ENCODE data around the gene ABT1.

Gene ABT1

DNA sequence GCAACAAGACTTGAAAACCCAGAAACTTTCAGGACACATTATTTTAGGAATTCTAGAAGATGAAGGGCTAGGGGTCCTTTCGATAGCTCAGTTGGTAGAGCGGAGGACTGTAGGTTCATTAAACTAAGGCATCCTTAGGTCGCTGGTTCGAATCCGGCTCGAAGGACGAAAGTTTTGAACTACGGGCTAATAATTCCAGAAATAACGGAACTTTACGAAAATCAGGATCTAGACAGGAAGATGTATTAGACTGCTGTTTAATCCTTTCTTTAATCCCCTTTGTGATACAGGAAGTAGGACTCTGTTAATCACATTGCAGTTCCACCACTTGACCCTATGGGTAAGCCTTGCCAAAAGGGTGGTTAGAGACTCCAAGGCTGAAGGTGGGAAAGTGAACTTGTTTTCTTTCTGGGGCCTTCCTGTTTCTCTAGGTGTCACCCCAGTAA, 21.2 kb upstream of the ABT1 start:
- DNase-seq: no peak

DNA sequence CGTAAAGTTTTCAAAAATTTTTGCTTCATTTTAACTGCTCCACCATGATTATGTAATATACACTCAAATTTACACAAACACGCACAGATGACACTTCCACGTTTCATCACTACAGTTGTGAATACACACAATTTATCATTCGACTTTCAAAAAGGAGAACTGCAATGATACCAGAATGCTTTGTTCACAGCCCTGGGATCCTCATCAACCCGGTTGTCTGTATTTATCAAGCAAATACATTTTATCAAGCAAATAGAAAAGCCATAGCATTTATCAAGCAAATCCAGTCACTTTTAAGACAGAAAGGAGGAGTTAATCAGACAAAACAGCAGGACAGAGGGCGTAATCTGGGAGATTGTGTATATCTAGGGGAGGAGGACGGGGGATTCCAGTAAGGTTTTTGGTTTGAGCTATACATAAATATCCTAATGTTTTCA, 20.3 kb upstream of the ABT1 start:
- DNase-seq: no peak

GRCh38 chr6:26576929-26577719, 19.6 kb upstream of the ABT1 start:
- peak; percentile 75 to 78 for DNase-seq

GRCh38 chr6:26577720-26578072, 19.1 kb upstream of the ABT1 start:
- no peak for DNase-seq

DNA sequence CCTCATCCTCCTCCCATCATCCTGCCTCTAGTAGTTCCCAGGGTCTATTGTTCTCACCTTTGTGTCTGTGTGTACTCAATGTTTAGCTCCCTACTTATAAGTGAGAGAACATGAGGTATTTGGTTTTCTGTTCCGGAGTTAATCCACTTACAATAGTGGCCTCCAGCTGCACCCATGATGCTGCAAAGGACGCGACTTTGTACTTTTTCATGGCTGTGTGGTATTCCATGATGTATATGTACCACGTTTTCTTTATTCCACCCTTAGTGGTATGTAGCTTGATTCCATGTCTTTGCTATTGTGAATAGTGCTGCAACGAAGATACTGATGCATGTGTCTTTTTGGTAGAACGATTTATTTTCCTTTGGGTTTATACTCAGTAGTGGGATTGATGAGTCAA, 18.5 kb upstream of the ABT1 start:
- DNase-seq: no peak

- no peak for DNase-seq
Observed at GRCh38 chr6:26578741-26579140, 18.0 kb upstream of the ABT1 start.

GRCh38 chr6:26581164-26581915, 15.4 kb upstream of the ABT1 start:
- no peak for DNase-seq

DNA sequence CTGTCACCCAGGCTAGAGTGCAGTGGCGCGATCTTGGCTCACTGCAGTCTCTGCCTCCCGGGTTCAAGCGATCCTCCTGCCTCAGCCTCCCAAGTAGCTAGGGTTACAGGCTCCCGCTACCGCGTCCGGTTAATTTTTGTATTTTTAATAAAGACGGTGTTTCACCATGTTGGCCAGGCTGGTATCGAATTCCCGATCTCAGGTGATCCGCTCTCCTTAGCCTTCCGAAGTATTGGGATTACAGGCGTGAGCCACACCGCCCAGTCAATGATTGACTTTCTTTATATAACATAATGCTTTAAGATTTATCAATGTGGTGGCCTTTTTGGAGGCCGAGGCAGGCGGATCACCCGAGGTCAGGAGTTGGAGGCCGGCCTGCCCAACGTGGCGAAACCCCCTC, 7.8 kb upstream of the ABT1 start:
- DNase-seq: no peak

GRCh38 chr6:26592649-26593048, 4.1 kb upstream of the ABT1 start:
- DNase-seq: no peak

DNA sequence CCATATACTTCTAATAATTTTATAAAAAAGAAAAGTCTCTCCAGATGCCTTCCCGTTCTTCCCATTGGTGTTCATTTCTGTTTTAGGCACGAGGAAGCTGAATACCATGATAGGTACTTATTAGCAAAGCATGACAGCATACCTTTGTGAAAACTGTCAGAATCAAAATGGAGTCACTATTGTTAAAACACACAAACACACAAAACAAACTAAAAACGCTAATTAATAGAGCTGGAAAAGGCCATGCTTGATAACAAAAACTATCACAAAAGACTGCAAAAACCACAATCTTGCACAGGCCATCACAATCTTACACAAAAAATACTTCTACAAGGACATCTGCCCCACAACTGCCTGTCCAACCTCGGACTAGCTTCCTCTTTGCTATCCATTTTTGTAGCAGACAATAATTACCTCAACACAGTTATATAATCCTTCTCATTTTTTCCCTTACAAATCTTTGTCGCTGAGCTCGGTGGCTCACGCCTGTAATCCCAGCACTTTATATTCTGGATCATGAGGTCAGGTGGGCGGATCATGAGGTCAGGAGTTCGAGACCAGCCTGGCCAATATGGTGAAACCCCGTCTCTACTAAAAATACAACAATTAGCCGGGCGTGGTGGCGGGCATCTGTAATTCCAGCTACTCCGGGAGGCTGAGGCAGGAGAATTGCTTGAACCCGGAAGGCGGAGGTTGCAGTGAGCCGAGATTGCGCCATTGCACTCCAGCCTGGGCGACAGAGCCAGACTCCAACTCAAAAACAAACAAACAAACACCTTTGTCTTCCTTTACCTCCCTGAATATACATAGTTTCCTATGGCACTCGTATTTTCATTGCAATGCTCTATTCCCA, 3.2 kb upstream of the ABT1 start:
- DNase-seq: no peak

GRCh38 chr6:26594131-26594498, 2.6 kb upstream of the ABT1 start:
- no peak for DNase-seq

DNA sequence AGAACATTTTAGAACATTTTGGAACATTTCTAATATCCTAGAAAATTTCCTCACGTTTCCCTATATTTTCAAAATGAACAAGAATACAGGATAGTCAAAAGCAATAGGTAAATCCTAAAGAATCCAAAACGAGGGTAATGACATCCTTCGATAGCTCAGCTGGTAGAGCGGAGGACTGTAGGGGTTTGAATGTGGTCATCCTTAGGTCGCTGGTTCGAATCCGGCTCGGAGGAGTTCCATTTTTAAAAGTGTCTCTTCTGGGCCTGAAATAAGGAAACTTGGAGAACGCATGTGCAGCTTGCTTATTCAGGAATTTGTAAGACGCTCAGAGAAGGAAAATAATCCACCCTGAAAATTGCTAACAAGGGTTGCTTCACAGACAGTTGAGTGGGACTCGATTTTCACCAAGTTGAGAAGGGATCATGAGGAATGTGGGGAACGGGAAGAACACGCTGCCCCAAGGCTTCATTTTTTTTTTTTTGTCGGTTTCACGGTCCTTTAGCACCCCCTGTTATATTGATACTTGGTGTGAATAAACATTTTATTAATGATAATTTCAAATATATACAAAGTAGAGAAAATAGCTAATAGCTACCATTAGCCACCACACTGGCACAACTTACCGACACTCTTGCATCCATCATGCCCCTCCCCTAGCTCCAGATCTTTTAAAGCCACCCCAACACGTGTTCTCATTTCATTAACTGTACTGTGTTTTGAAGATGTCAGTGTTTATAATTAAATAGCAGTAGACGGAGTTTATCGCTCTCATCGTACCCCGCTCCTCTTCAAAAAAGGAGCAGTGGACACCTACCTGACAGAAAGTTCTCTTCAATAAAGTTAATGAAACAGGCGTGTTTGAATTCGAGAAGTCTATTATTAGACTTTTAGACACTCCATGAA, 1.8 kb upstream of the ABT1 start:
- DNase-seq: peak in 1 of 2 donors; percentile 45

GRCh38 chr6:26595669-26596269, 984 bp upstream of the ABT1 start:
- peak; percentile 84 for DNase-seq

DNA sequence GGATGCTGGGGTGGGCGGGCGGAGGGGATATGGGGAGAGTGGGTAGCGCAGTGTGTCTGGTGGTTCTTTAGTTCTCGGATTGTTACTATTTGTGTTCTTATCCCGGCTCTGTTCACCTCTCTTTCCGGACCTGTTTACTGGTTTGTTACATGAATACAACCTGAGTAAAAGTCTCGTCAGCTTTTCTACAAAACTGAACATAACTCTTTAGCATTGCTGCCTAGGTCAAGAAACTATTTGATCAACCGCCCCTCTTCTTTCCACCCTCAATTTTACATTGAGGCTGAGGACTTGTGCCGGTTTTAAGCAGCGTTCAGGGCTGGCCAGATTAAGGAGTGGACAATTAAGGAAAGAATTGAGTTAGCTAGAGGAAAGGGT, 625 bp downstream of the ABT1 start:
- DNase-seq: no peak

DNA sequence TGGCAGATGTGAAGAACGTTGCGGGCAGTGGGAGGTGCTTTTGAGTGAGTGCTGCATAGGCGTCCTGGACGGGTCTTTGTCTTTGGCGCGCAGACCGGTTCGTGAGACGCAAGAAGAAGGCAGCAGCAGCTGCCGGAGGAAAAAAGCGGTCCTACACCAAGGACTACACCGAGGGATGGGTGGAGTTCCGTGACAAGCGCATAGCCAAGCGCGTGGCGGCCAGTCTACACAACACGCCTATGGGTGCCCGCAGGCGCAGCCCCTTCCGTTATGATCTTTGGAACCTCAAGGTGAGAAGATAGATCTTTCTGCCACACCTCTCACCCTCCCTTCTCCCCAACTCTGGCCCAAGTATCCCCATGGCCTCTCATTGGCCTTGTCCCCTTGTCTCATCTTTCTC, 1.1 kb downstream of the ABT1 start:
- no peak for DNase-seq

- no peak for DNase-seq
Observed at GRCh38 chr6:26598267-26598666, 1.5 kb downstream of the ABT1 start.

DNA sequence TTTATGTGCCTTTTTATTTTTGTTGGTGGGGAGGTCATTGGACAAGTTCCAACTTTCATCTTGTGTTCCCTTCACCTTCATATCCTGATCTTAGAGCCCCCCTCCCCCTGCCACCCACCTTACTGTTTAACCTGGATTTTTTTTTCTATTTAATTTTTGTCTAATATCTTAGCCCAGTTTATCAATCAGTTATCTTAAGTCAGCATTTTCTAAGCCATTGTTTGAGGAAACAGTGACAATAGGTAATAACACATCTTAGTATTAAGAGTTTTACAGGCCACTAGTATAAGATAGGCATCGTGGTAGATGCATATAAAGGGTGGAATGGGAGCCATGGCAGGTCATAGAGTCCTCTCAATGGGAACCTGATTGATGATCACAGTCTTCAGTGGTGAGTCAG, 2.4 kb downstream of the ABT1 start:
- DNase-seq: no peak

DNA sequence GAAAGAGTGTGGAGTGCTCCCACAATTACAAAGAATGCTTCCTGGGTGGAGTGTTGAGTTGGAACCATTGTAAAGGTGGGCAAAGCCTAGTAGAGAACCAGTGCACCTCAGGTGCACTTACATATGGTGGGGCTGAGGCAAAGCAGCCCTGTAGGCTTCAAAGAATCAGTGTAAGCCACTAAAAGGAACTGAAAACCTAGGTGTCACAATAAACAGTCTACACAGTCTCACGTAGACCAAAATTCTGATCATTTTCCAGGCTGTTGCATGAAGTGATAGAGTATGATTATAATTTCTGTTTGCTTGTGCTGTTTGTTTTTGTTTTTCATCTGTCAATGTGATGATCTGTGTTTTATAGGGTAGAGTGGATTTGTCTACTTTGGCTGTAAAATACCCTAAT, 2.8 kb downstream of the ABT1 start:
- DNase-seq: no peak

DNA sequence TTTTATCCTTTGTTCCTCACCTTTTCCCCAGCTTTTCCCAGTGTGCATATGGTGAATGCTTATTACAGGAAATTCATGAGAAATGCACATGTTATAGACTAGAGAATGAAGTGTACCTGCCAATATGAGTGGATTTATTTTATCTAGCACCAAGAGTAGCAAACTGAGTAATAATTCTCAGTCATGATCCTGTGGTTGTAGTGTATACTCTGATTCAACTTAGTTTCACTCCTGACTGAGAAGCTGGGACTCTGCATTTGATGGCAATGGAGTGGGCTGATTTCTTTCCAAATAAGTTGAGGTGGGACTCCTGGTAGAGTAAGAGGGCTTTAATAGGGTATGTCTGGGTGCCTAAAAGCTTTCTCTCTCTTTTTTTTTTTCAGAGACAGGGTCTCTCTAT, 4.0 kb downstream of the ABT1 start:
- no peak for DNase-seq

GRCh38 chr6:26602262-26602661, 5.5 kb downstream of the ABT1 start:
- DNase-seq: no peak

DNA sequence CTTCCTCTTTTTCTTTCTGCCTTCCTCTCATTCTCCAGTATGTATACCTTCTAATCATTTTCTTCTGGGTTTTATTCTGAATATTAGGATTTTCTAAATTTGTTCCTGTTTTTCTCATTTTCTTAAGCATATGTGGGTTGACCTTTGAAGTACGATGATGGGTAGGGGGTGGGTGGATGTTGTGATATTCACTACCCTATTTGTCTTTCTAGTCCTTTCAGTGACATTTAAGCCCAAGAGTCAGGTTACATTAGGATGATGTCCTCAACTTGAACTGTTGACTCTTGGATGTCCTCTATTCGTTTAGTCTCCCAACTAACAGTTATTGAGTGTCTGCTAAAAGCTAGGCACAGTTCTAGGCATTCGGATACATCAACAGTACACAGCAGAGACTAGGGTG, 7.3 kb downstream of the ABT1 start:
- no peak for DNase-seq

DNA sequence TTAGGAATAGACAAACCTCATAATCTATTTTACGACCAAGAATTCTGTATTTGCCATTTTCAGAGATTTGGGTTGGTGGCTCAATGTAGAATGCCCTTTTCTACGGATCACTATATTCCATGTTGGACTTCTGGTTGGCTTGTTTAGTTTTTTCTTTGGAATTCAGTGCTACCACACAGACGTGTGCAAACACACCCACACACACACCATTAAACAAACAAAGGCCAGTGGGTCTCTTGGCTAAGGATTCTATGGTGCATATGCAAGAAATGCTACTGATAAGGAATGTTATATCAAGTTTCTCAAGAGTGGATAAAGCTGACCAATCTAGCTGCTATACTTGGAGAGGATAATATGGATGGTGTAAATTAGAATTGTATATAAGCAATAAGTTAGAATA, 8.0 kb downstream of the ABT1 start:
- DNase-seq: no peak
